NCI-H226 (cell line): Measurements from ENCODE around the gene SRRM2.

ENCODE experiments used
- DNase-seq: peaks from one replicate; pipeline ENCODE4 v3.0.0-alpha.2; 2015

SRRM2 gene

GRCh38 chr16:2803545-2804195 is 51.2 kb downstream of the SRRM2 start:
- DNase-seq: no peak

- no peak for DNase-seq
Observed at GRCh38 chr16:2804728-2805127, 52.3 kb downstream of the SRRM2 start.

DNA sequence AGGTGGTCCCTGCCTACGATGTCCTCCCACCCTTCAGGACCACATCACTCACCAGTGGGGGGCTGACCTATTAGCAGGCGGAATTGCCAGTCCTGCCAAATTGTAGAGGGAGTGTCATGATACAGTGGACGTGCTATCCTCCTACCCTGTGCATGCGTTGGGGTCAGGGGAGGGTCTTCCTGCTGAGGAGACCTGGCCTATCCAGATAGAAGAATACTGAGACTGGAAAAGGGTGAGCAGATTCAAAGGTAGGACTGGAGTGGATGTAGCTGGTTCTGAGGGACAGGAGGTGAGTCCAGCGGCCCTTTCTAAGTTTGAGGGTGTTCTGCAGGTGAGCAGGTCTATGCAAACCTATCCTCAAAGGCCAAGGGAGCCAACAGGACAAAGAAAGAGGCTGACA is 53.8 kb downstream of the SRRM2 start:
- no peak for DNase-seq

DNA sequence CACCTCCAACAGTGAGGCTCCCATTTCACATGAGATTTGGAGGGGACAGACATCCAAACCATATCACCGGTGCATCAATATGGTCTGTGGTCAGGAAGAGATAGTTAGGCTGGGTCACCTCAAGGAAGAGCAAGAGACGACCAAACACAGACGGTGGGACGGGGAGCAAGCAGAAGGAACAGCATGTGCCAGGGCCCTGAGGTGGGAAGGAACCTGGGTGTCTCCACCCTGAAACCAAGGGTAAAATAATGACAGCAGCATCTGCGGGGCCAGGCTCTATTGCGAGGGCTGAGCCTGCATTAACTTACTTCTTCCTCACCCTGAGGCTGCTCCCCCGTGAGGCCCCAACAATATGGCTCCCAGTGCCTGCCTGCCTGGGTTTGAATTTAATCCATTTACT is 55.7 kb downstream of the SRRM2 start:
- DNase-seq: no peak

DNA sequence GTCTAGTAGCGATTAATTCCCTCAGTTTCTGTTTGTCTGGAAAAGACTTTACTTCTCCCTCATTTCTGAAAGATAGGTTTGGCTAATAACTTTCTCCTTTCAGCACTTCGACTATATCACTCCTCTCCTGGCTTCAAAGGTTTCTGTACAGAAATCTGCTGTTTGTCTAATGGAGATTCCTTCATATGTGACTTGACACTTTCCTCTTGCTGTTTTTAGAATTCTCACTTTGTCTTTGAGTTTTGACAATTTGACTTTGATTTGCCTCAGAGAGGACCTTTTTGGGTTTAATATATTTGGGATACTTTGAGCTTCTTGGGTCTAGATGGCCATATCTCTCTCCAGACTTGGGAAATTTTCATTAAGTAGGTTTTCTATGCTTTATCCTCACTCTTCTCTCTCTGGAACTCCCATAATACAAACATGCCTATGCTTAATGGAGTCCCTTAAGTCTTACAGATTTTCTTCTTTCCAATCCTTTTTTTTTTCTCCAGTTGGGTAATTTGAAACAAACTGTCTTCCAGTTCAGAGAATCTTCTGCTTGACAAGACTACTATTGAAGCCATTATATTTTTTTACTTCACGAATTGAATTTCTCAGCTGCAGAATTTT is 56.8 kb downstream of the SRRM2 start:
- no peak for DNase-seq

DNA sequence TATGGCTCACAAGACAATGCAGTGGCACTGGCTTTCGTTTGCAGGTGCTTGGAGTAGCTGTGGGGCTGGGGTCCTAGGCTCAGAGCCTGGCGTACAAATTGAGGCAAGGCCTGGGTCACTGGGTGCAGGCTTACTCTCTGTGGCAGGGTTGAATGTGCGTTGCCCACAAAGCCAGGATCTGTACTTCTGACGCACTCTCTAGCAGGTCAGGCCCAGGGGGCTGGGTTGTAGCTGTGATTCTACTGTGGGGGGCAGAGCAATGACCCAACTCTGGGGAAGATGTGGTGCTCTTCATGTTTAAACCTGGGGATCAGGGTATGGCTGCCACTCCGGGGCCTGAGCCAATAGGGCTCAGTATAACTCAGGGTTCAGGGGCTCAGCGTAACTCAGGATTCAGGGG is 58.2 kb downstream of the SRRM2 start:
- no peak for DNase-seq

DNA sequence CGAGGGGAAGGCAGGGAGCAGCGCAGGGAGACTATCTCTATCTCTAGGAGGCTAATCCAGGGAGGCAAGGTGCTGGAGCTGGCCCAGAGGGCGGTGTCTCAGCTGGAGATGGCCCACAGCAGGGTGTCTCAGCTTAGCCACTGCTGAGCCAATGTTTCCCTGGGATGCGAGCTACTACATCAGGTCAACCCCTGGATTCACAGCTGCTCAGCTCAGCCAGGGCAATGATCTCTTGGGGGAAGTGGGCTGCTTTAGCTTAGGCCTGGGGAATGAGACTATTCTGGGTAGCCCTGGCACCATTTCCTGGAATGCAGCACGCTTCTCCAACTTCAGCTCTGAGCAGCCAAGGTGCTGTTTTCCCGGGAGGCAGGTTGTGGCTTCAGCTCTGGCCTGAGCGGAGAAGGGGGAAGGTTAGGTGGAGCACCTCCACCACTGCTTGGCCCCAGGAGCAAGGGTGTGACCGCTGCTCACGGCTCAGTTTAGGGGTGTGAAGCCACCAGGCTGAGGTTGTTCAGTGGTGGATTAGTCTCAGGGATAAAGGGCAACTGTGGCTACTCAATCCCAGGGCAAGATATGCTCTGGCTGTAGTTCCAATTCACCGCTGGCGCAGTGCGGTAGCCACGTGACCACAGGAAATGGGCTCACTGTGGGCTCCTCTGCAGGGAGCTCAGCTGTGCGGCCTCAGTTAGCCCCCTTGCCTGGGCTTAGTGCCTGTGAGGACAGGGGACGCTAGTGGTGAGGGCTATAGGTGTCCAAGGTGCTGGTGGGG is 59.4 kb downstream of the SRRM2 start:
- DNase-seq: no peak

- no peak for DNase-seq
Observed at GRCh38 chr16:2813771-2814221, 61.4 kb downstream of the SRRM2 start.

DNA sequence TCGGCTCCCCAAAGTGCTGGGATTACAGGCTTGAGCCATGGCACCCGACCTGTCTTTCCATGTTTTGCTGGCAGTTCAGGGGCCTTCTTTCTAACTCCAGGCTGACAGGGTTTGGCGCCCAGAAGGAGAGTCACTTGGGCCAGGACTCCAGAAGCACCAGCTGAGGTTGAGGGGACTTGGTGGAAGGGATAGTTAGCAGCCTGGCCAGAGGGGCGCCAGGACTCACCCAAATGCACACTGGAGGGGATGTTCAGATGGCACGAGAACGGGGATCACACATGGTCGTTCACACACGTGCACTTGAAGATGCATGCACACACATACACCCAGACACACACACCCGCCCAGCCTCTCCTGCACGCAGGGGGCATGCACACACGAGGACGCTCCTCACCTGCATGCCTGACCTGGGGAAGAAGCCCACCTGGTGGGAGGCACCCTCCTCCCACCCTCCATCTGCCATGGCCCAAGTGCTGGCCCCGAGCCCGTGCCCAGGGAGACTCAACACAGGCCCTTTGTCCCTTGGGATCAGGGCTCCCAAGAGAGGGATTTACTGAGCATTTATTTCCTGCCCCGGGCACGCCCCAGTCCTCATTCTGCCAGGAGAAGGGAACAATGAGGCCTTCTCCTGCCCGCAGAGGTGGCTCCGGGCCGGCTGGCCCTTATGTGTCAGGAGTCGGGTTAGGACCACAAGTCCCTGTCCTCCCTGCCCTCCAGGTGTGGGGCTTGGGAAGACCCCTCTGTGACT is 62.3 kb downstream of the SRRM2 start:
- DNase-seq: no peak

- DNase-seq: no peak
Observed at GRCh38 chr16:2815299-2815771, 62.9 kb downstream of the SRRM2 start.

GRCh38 chr16:2816751-2817339 is 64.4 kb downstream of the SRRM2 start, which contains the start of gene PRSS21:
Gene PRSS21, plus strand, starts transcription at chr16:2817237. Its CDS starts 32 bp downstream, at chr16:2817269.
- no peak for DNase-seq

GRCh38 chr16:2817340-2818271 is 65.2 kb downstream of the SRRM2 start:
- no peak for DNase-seq

DNA sequence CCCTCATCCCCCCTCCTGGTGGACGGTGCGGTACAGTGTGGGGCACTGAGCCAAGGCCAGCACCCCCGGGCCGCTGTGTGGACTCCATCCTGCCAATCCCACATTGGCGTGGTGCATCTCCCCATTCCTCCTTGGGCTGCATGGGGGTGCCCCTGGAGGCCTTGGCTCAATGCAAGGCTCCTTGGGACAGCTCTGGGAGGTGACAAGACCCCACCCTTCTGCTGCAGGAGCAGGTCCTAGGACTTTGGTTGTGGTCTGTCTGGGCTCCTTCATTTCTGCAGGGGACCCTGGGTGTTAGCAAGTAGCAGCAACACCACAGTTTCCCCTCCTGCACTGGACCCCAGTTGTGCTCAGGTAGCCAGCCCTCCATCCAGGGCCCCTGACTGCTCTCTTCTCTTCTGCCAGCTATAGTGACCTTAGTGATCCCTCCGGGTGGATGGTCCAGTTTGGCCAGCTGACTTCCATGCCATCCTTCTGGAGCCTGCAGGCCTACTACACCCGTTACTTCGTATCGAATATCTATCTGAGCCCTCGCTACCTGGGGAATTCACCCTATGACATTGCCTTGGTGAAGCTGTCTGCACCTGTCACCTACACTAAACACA is 65.9 kb downstream of the SRRM2 start:
- no peak for DNase-seq

DNA sequence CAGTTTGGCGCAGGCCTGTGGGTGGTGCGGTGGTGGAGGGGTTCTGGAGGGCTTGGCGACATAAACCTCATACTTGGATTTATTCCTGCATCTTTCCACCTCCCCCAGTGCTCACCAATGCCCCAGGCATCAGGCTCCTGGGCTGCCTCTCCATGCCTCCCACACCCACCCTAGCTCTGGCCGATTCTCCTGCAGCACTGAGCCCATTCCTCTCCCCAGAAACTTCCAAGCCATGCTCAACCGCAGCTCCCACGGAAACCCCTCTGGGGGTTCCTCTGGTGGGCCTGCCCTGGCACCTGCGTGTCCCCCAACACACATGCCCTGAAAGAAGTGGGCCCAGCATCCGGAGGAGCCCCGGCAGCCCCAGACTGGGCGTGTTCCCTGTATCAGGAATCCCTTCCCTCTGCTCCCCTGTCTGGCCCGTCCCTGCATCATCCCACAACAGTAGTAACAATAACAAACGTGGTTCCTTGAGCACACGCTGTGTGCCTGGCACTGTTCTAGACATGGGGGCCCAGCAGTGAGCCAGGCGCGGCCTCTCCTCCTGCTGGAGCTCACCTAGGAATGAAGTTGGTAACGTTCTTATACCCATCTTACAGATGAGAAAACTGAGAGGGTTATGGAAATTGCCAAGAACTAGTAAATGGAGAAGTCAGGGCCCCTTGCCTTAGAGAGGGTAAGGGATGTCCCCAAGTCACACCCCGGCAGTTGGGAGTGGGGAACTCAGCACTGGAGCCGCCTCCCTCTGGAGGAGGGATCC is 66.9 kb downstream of the SRRM2 start:
- DNase-seq: no peak

GRCh38 chr16:2819939-2820835 is 67.7 kb downstream of the SRRM2 start:
- DNase-seq: peak; percentile 0
